Uterus (tissue), 4 donors: ENCODE measurements around the gene SPCS1. TPM values are rescaled to one million over a fixed set of nuclear protein-coding genes. Genes with fewer than 3 reads are reported as not detected.

Experiments used
- DNase-seq, 2 donors: peaks; one replicate each; pipeline ENCODE4 v3.0.0-alpha.2; 2019 to 2020
- H3K27ac ChIP-seq, 2 donors: fragments of 200-600 bp; sonication (generic); 1 replicate in 1 of 2; 2 replicates in 1 of 2; pipeline ENCODE4 v1.5.1; 2016 to 2018
- H3K27me3 ChIP-seq, 2 donors: fragments of 200-600 bp; sonication (generic); one replicate each; pipeline ENCODE4 v1.5.1; 2018 to 2019; ENCODE audit warnings: control low read depth in 1 of 2
- H3K36me3 ChIP-seq, 2 donors: fragments of 200-600 bp; sonication (generic); one replicate each; pipeline ENCODE4 v1.5.1; 2019; ENCODE audit warnings: control low read depth in 1 of 2
- H3K4me1 ChIP-seq, 2 donors: fragments of 200-600 bp; sonication (generic); one replicate each; pipeline ENCODE4 v1.5.1; 2018 to 2019; ENCODE audit warnings: control low read depth in 1 of 2
- H3K4me3 ChIP-seq, 2 donors: fragments of 200-600 bp; sonication (generic); 1 replicate in 1 of 2; 2 replicates in 1 of 2; pipeline ENCODE4 v1.5.1; 2018 to 2019; ENCODE audit warnings: mild to moderate bottlenecking in 1 of 2
- H3K9me3 ChIP-seq, 2 donors: fragments of 200-600 bp; sonication (generic); one replicate each; pipeline ENCODE4 v1.5.1; 2019; ENCODE audit warnings: control low read depth in 1 of 2
- CTCF ChIP-seq, 4 experiments: fragments of 200-600 bp in 2 of 4; fragments of 450-650 bp in 2 of 4; sonication (generic) in 2 of 4; IDR thresholded peaks; one replicate each; pipeline ENCODE4 v1.5.1; 2016 to 2019; ENCODE audit warnings: antibody characterized with exemption in 4 of 4, mild to moderate bottlenecking in 2 of 4, moderate library complexity in 1 of 4
- POLR2A ChIP-seq, 2 donors: fragments of 450-650 bp; IDR thresholded peaks; one replicate each; pipeline ENCODE4 v1.6.1; 2016; ENCODE audit warnings: antibody characterized with exemption in 2 of 2, mild to moderate bottlenecking in 1 of 2, moderate library complexity in 1 of 2
- intact Hi-C: fragments of 100-400 bp; cut with DNase I; formaldehyde crosslinking; loops from one replicate; pipeline ENCODE4 v1.15.1; 2023; ENCODE audit warnings: low total_unique reads
- total RNA-seq, 4 donors: library from RNA; depleted of rRNA in 3 of 4; stranded (reverse); fragments of >200 nt in 3 of 4; gene quantifications; one replicate each; pipeline versions ENCODE4 v1.1.0 to v1.2.4, GENCODE V29; 2014 to 2023
- donor health status: DM: yes; HTN: yes; CAD: no.

SPCS1 gene
- total RNA-seq, 4 donors from 2014 or later, result 9.0 to 67.4 (median 59.1) TPM

GRCh38 chr3:52685709-52686691, 19.9 kb upstream of the SPCS1 start, which contains the start of the genes GNL3 and PBRM1:
GNL3 (plus strand) TSS chr3:52686032; CDS start chr3:52686093, 61 bp downstream.
PBRM1 (minus strand) TSS chr3:52685913.
- no peaks in the 10 kb centered on the region for H3K27me3 ChIP-seq
- TF ChIP-seq CTCF (IDR thresholded peaks at IDR 0.05) (peak in 1 of 4 experiments; percentile 19), POLR2A (IDR thresholded peaks at IDR 0.05) (peak; percentile 62 to 90)
- DNase-seq, result peak; percentile 89 to 93
- H3K9me3 ChIP-seq, result no peaks in the 10 kb centered on the region
- intact Hi-C loops, result no loop called here
- peak within 1 kb of the TSS; percentile 73 to 92 for H3K4me3 ChIP-seq
- H3K36me3 ChIP-seq, result no peaks in the 10 kb centered on the region
- peaks cover 0 to 10% of the 10 kb centered on the region in 2 donors for H3K4me1 ChIP-seq
- H3K27ac ChIP-seq, result peak within 1 kb of the TSS; percentile 97 to 99

- Histone ChIP-seq H3K27ac (no peak overlapping the region), H3K9me3 (no peaks in the 10 kb centered on the region), H3K36me3 (no peaks in the 10 kb centered on the region), H3K27me3 (no peaks in the 10 kb centered on the region), H3K4me3 (no peak overlapping the region), H3K4me1 (no peaks in the 10 kb centered on the region)
- TF ChIP-seq POLR2A (IDR thresholded peaks at IDR 0.05) (no peak), CTCF (IDR thresholded peaks at IDR 0.05) (no peak)
- DNase-seq, result no peak
- intact Hi-C loops, result no loop called here
Observed at GRCh38 chr3:52688266-52688665, 17.6 kb upstream of the SPCS1 start.

DNA sequence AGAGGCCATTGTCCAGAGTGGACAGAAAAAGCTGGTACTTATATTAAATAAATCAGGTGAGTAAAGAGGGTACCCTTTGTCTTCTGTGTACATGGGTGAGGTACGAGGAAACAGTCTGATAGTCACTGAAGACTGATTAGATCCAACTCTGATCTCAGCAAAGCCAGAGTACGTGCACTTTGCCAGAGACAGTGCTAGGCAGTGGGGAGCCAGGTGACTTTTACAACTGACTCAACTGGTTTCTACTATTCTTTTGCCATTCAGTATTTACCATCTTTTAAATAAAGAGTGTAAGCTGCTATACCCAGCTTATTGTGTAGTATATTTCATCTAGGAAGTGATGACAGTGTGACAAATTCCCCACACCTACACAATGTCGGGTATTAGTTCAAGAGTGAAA, 16.8 kb upstream of the SPCS1 start:
- Histone ChIP-seq H3K9me3 (no peaks in the 10 kb centered on the region), H3K36me3 (no peaks in the 10 kb centered on the region), H3K4me1 (no peaks in the 10 kb centered on the region), H3K27ac (no peak overlapping the region), H3K27me3 (no peaks in the 10 kb centered on the region), H3K4me3 (no peak overlapping the region)
- no peak for DNase-seq
- TF ChIP-seq POLR2A (IDR thresholded peaks at IDR 0.05) (no peak), CTCF (IDR thresholded peaks at IDR 0.05) (no peak)
- intact Hi-C loops, result no loop called here

GRCh38 chr3:52690560-52690959, 15.3 kb upstream of the SPCS1 start:
- intact Hi-C loops, result no loop called here
- H3K27ac ChIP-seq, result no peak overlapping the region
- H3K36me3 ChIP-seq, result no peaks in the 10 kb centered on the region
- H3K4me1 ChIP-seq, result no peaks in the 10 kb centered on the region
- no peak for DNase-seq
- H3K4me3 ChIP-seq, result no peak overlapping the region
- H3K27me3 ChIP-seq, result no peaks in the 10 kb centered on the region
- H3K9me3 ChIP-seq, result no peaks in the 10 kb centered on the region
- TF ChIP-seq POLR2A (IDR thresholded peaks at IDR 0.05), result no peak
- TF ChIP-seq CTCF (IDR thresholded peaks at IDR 0.05), result no peak

- no peak overlapping the region for H3K27ac ChIP-seq
- no peak overlapping the region for H3K4me3 ChIP-seq
- no peaks in the 10 kb centered on the region for H3K36me3 ChIP-seq
- no peak for DNase-seq
- no peaks in the 10 kb centered on the region for H3K4me1 ChIP-seq
- TF ChIP-seq CTCF (IDR thresholded peaks at IDR 0.05) (no peak), POLR2A (IDR thresholded peaks at IDR 0.05) (no peak)
- H3K27me3 ChIP-seq, result no peaks in the 10 kb centered on the region
- no peaks in the 10 kb centered on the region for H3K9me3 ChIP-seq
- intact Hi-C loops, result no loop called here
Observed at GRCh38 chr3:52693071-52693470, 12.8 kb upstream of the SPCS1 start.
